Activated T-helper 17 cell treated with anti-CD3 and anti-CD28 coated beads, Interleukin-2, amount 50 U/mL, for 72 hours (primary cell): ENCODE results near the gene RCBTB2. TPM values are rescaled to one million over a fixed set of nuclear protein-coding genes. Genes with fewer than 3 reads are reported as not detected.

Experiments
- ATAC-seq: fragments of 150-1000 bp; cut with Tn5 transposase; replicated peaks from 2 replicates; pipeline ENCODE4 v1.10.0; 2021; ENCODE audit warnings: mild to moderate bottlenecking, moderate library complexity
- H3K27ac Mint-ChIP-seq: one replicate; pipeline ENCODE4 v1.8.0; 2022; ENCODE audit warnings: mixed read lengths
- H3K27me3 Mint-ChIP-seq: one replicate; pipeline ENCODE4 v1.8.0; 2022; ENCODE audit warnings: mixed read lengths
- H3K36me3 Mint-ChIP-seq: one replicate; pipeline ENCODE4 v1.8.0; 2022; ENCODE audit warnings: low read depth, mild to moderate bottlenecking, mixed read lengths
- H3K4me1 Mint-ChIP-seq: one replicate; pipeline ENCODE4 v1.8.0; 2022; ENCODE audit warnings: mixed read lengths
- H3K4me3 Mint-ChIP-seq: one replicate; pipeline ENCODE4 v1.8.0; 2022; ENCODE audit warnings: mild to moderate bottlenecking, mixed read lengths
- H3K9me3 Mint-ChIP-seq: one replicate; pipeline ENCODE4 v1.8.0; 2022; ENCODE audit warnings: mixed read lengths
- total RNA-seq, 2 donors: library from RNA; stranded (reverse); gene quantifications; one replicate each; pipeline ENCODE4 v1.2.3, GENCODE V29; 2022

The RCBTB2 gene
- total RNA-seq, 2 donors from 2014 or later = 6.1 to 7.7 TPM

GRCh38 chr13:48570216-48570828, 37.4 kb upstream of the RCBTB2 start:
- no peaks in the 10 kb centered on the region for H3K36me3 Mint-ChIP-seq
- ATAC-seq = no peak
- peaks cover 24% of the 10 kb centered on the region for H3K27me3 Mint-ChIP-seq

GRCh38 chr13:48569104-48569666, 36.3 kb upstream of the RCBTB2 start:
- Mint-ChIP-seq H3K27me3 (peaks cover 30% of the 10 kb centered on the region), H3K27ac (no peak overlapping the region), H3K4me3 (no peak overlapping the region), H3K9me3 (no peaks in the 10 kb centered on the region), H3K36me3 (no peaks in the 10 kb centered on the region), H3K4me1 (peaks cover 10% of the 10 kb centered on the region)
- no peak for ATAC-seq

More at GRCh38 chr13:48570216-48570828, 37.4 kb upstream of the RCBTB2 start:
- Mint-ChIP-seq H3K4me1 (peaks cover 8% of the 10 kb centered on the region), H3K9me3 (no peaks in the 10 kb centered on the region), H3K4me3 (peak overlapping the region; percentile 9), H3K27ac (no peak overlapping the region)

DNA sequence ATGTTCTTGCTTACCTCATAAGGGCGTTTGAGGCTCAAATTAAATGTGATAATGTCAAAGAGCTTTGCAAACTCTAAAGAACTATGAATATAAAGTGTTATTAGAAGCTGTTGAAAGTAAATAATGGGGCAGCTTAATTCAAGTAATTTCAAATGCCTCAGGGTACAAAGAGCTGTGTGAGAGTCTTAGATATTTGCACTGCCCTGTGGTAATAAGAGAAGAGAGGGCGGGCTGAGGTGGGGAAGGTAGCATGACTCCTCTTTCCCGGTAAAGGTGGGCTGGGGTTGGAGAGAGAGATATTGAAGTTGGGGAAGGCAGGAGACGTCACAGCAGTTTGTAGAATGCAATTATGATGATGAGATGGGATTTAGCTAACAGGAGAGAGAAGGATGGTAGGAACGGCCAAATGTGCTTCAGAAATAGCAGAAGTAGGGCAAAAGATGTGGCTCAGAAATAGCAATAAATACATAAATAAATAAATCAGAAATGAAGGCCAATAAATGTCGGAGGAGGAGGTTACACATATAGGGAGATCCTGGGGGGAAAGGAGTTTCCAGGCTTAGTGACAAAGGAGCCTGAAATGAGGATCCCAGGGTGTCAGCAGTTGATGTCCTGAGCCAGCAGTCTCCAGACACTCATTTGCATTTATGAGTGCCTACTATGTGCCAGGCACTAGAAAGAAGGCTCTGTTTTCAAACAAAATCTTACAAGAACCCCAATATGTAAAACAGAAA, 35.7 kb upstream of the RCBTB2 start:
- no peak overlapping the region for H3K4me3 Mint-ChIP-seq
- H3K4me1 Mint-ChIP-seq = peaks cover 12% of the 10 kb centered on the region
- H3K9me3 Mint-ChIP-seq = no peaks in the 10 kb centered on the region
- no peak overlapping the region for H3K27ac Mint-ChIP-seq
- H3K36me3 Mint-ChIP-seq = no peaks in the 10 kb centered on the region
- H3K27me3 Mint-ChIP-seq = peaks cover 31% of the 10 kb centered on the region
- ATAC-seq = no peak

DNA sequence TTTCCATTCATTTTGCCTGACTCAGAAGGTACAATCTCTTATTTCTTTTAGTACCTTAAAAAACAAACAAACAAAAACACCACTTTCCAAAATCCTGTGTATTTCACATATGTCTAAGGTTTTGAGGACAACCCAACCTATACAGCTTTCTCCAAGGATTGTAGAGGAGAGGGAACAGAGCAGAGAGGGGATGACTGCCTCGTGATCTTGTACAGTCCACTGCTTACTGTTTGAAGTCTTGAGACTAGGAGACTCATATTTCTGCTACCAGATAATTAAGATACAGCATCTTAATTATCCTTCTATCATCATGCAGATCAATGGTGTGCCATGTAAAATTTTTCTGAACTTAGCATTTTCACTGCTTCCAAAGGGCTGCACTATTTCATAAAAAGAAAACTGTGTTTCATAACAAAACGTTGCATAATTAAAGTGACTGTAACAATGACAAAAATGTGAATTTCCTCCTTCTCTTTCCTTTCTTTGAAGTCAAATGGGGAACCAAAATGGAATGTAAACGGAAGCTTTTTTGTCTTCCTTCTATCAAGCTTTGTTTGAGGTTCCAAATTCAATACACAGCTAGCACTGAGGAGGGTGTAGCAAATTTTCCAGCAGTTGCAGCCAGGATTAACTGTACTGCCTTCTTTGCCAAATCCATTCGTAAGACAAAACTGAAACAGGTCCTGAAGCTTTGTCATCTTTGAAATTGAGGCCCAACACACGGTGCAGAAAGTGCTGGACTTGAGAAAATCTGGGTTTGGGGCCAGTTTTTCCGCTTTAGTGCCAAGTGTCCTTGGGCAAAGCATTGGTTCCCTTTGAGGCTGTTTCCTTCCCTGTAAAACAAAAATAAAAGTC, 34.9 kb upstream of the RCBTB2 start:
- Mint-ChIP-seq H3K4me3 (no peak overlapping the region), H3K9me3 (no peaks in the 10 kb centered on the region), H3K27me3 (peaks cover 31% of the 10 kb centered on the region), H3K27ac (no peak overlapping the region), H3K4me1 (peaks cover 12% of the 10 kb centered on the region), H3K36me3 (no peaks in the 10 kb centered on the region)
- ATAC-seq = no peak

- H3K4me1 Mint-ChIP-seq = peaks cover 32% of the 10 kb centered on the region
- no peaks in the 10 kb centered on the region for H3K9me3 Mint-ChIP-seq
- no peak for ATAC-seq
- H3K4me3 Mint-ChIP-seq = no peak overlapping the region
- no peaks in the 10 kb centered on the region for H3K36me3 Mint-ChIP-seq
- no peak overlapping the region for H3K27ac Mint-ChIP-seq
- peaks cover 40% of the 10 kb centered on the region for H3K27me3 Mint-ChIP-seq
Observed at GRCh38 chr13:48564056-48564455, 31.2 kb upstream of the RCBTB2 start.

DNA sequence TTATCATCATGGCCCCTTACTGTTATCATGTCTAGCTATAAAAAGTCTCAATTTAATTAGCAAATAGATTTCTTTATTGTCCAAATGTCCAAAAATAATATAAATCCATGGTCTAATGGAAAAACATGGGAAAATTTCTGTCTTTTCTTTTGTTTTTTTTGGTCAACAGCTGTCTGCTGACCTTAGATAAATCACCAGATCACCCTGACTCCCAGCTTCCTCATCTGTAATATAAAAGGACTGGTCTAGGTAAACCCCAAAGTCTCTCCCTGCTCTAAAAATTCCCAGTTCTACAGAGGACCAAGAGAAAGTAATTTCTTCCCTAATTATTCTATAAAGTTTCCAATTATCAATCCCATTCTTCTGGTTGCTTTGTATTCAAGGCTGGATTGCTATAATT, 30.7 kb upstream of the RCBTB2 start:
- Mint-ChIP-seq H3K4me1 (peaks cover 32% of the 10 kb centered on the region), H3K36me3 (no peaks in the 10 kb centered on the region), H3K9me3 (no peaks in the 10 kb centered on the region), H3K27ac (no peak overlapping the region), H3K27me3 (peaks cover 39% of the 10 kb centered on the region), H3K4me3 (no peak overlapping the region)
- no peak for ATAC-seq

DNA sequence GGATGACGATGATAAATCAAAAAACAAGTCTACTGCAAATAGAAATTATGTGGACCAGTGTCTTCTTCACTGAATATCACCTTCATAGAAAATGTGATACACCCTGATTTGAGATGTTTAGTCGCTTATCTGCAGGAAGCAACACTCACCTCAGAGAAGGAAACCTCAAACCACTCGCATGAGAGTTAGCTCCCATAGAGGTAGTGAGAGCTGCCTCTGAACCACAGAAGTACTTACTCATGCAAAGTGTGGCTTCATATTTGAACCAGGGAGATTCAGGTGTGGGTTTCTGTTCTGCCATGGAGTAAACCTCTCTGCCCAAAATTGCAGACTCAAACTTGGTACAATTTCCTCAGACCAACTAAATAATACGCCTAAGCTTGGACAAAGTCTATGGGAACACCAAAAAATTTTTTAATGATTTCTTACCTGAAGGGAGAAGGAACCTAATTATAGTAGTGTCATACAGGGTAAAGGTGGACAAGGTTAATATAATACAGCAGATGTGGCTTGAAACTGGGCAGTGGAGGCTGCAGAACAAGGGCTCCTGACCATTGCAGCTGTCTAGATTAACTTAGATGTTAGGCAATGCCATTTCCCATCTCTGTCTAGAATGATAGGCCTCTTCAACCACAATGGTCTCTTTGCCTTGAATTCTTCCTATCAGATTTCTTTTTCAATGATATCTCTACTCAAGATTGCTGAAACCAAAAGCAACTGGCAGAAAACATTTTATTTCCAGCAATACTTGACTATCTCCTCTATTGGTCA, 29.6 kb upstream of the RCBTB2 start:
- Mint-ChIP-seq H3K36me3 (no peaks in the 10 kb centered on the region), H3K27me3 (peaks cover 33% of the 10 kb centered on the region), H3K9me3 (no peaks in the 10 kb centered on the region), H3K4me3 (peak overlapping the region; percentile 13), H3K4me1 (peaks cover 32% of the 10 kb centered on the region), H3K27ac (peak overlapping the region; percentile 17)
- ATAC-seq = peak; percentile 99

DNA sequence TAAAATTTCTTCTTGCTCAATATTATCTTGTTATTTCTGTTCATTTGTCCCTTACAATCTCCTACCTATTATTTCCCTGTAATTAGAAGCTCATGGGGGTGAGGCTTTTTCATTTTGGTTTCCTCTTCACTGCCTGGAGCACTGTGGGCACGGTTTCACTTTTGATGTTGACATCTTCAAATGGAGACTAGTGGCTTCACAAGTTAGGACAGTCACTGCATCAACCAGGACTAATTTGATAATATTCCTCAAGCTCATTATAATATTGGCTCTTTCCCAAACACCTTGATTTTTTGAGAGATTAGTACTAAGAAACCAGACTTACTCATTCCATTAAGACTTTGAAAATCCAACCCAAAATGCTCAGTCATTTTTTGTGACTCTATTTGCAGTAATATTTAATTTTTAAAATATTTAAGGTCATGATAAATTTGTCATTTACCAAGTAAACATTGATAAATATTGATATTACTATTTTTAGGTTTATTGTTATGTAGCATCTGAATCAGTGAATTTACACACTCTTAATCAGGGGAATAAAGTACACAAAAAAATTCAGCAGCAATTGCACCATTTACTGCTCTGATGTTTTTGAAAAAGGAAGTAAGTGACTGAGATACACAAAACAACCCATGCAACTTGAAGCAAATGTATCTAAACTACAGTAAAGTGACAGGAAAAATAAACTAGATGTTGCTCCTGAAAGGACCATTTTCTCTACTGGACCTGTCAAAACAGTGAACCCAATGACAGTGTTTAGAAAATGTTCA, 28.8 kb upstream of the RCBTB2 start:
- Mint-ChIP-seq H3K4me1 (peaks cover 32% of the 10 kb centered on the region), H3K27me3 (peaks cover 32% of the 10 kb centered on the region), H3K36me3 (no peaks in the 10 kb centered on the region), H3K9me3 (no peaks in the 10 kb centered on the region), H3K4me3 (peak overlapping the region; percentile 39), H3K27ac (peak overlapping the region; percentile 17)
- peak; percentile 25 for ATAC-seq

DNA sequence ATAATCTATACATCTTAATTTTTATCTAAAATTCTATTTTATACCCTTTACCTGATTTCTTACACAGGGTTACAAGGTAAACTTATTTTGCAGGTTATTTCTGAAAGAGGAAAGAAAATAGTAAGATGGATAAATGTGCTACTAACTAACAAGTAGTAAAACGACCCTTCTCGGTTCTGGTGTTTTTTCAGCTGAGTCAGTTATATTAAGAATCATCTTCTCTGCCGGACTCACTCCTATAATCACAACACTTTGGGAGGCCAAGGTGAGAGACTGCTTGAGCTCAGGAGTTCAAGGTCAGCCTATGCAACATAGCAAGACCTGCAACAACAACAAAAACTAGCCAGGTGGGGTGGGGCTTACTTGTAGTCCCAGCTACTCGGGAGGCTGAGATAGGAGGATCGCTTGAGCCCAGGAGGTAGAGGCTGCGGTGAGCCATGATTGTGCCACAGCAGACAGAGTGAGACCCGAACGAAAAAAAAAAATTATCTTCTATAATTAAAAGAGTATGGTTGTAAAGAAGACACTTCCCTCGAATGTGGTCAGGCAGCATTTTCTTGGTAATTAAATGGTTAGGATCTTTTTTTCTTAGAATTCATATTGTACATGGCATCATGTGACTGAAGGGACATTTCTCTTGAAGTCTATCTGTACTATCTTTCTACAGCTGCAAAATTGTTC, 27.9 kb upstream of the RCBTB2 start:
- Mint-ChIP-seq H3K27ac (no peak overlapping the region), H3K27me3 (peaks cover 31% of the 10 kb centered on the region), H3K9me3 (peaks cover 1% of the 10 kb centered on the region), H3K36me3 (no peaks in the 10 kb centered on the region), H3K4me1 (peaks cover 32% of the 10 kb centered on the region), H3K4me3 (peak overlapping the region; percentile 39)
- no peak for ATAC-seq

DNA sequence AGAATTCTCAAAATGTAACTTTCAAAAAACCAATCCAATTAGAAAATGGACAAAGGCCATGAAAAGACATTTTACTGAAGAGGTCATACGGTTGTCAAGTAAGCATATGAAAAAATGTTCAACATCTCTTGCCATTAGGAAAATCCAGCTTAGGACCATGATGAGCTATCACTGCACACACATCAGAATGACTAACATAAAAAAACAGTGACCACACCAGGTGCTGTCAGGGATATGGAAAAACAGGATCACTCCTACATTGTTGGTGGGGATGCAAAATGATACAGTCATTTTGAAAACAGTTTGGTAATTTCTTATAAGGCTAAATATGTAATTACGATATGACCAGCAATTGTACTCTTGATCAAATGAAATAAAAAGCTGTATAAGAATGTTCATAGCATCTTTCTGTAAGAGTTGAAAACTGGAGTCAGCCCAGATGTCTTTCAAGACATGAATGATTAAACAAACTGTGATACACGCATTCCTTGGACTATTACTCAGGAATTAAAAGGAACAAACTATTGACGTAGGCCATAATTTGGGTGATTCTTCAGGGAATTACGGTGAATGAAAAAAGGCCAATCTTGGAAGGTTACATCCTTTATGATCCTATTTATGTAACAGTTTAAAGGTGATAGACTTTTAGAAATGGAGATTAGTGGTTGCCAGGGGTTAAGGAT, 26.9 kb upstream of the RCBTB2 start:
- Mint-ChIP-seq H3K27ac (no peak overlapping the region), H3K9me3 (peaks cover 4% of the 10 kb centered on the region), H3K4me1 (peaks cover 32% of the 10 kb centered on the region), H3K36me3 (no peaks in the 10 kb centered on the region), H3K4me3 (no peak overlapping the region), H3K27me3 (peaks cover 25% of the 10 kb centered on the region)
- no peak for ATAC-seq

DNA sequence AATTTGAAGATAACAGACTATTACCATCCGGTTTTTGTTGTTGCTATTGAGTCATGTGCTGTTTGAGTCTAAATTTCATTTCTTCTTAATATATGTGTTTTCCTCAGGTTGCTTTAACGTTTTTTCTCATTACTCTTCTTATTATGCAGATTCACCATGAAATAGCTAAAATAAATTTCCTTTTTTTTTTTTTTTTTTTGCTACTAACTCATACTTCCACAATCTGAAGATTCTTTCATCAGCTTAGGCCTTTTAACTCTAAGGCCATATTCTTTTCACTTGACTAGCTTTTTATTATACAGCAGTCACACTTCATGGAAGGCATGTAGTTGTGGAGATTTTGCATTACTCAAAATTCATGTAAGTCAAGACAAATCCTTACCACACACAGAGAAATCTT, 23.9 kb upstream of the RCBTB2 start:
- no peak for ATAC-seq
- Mint-ChIP-seq H3K36me3 (no peaks in the 10 kb centered on the region), H3K9me3 (peaks cover 4% of the 10 kb centered on the region), H3K27ac (no peak overlapping the region), H3K4me1 (peaks cover 16% of the 10 kb centered on the region), H3K4me3 (no peak overlapping the region), H3K27me3 (peaks cover 19% of the 10 kb centered on the region)

GRCh38 chr13:48555441-48555840, 22.6 kb upstream of the RCBTB2 start:
- H3K36me3 Mint-ChIP-seq = no peaks in the 10 kb centered on the region
- no peak overlapping the region for H3K27ac Mint-ChIP-seq
- peaks cover 16% of the 10 kb centered on the region for H3K27me3 Mint-ChIP-seq
- H3K4me3 Mint-ChIP-seq = no peak overlapping the region
- no peak for ATAC-seq
- H3K9me3 Mint-ChIP-seq = peaks cover 4% of the 10 kb centered on the region
- peaks cover 5% of the 10 kb centered on the region for H3K4me1 Mint-ChIP-seq
